PC-9 (cell line): Measurements from ENCODE around the gene CEP20.

Source experiments
- EZH2 ChIP-seq: fragments of 200-600 bp; sonication (generic); IDR thresholded peaks from 2 replicates; pipeline ENCODE4 v1.8.0; 2017; ENCODE audit warnings: antibody characterized with exemption, low read depth
- TF ChIP-seq, protein P1 (sequence below): fragments of 200-600 bp; sonication (generic); conservative IDR thresholded peaks from 2 replicates; pipeline ENCODE4 v1.6.1; 2017; ENCODE audit warnings: mixed run types, antibody characterized with exemption, mild to moderate bottlenecking, moderate library complexity

GRCh38 chr16:15899538-15900100 lies 11.2 kb upstream of the CEP20 start:
- TF ChIP-seq, protein P1, sequence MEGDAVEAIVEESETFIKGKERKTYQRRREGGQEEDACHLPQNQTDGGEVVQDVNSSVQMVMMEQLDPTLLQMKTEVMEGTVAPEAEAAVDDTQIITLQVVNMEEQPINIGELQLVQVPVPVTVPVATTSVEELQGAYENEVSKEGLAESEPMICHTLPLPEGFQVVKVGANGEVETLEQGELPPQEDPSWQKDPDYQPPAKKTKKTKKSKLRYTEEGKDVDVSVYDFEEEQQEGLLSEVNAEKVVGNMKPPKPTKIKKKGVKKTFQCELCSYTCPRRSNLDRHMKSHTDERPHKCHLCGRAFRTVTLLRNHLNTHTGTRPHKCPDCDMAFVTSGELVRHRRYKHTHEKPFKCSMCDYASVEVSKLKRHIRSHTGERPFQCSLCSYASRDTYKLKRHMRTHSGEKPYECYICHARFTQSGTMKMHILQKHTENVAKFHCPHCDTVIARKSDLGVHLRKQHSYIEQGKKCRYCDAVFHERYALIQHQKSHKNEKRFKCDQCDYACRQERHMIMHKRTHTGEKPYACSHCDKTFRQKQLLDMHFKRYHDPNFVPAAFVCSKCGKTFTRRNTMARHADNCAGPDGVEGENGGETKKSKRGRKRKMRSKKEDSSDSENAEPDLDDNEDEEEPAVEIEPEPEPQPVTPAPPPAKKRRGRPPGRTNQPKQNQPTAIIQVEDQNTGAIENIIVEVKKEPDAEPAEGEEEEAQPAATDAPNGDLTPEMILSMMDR, result no peak
- no peak for TF ChIP-seq EZH2
